Lower leg skin (tissue), 3 donors: Measurements from ENCODE around the gene MEPCE.

Experiments
- POLR2A ChIP-seq, 2 donors: fragments of 450-650 bp; IDR thresholded peaks; one replicate each; pipeline ENCODE4 v1.6.1; 2016 to 2017; ENCODE audit warnings: antibody characterized with exemption in 2 of 2, mild to moderate bottlenecking in 1 of 2, moderate library complexity in 1 of 2
- TF ChIP-seq, protein P1 (sequence below), 3 donors: fragments of 450-650 bp; IDR thresholded peaks; one replicate each; pipeline ENCODE4 v1.5.1; 2016; ENCODE audit warnings: antibody characterized with exemption in 3 of 3, mild to moderate bottlenecking in 3 of 3, moderate library complexity in 2 of 3

GRCh38 chr7:100483090-100483721 is 53.6 kb downstream of the MEPCE start:
- TF ChIP-seq POLR2A (IDR thresholded peaks at IDR 0.05): no peak
- TF ChIP-seq, protein P1, sequence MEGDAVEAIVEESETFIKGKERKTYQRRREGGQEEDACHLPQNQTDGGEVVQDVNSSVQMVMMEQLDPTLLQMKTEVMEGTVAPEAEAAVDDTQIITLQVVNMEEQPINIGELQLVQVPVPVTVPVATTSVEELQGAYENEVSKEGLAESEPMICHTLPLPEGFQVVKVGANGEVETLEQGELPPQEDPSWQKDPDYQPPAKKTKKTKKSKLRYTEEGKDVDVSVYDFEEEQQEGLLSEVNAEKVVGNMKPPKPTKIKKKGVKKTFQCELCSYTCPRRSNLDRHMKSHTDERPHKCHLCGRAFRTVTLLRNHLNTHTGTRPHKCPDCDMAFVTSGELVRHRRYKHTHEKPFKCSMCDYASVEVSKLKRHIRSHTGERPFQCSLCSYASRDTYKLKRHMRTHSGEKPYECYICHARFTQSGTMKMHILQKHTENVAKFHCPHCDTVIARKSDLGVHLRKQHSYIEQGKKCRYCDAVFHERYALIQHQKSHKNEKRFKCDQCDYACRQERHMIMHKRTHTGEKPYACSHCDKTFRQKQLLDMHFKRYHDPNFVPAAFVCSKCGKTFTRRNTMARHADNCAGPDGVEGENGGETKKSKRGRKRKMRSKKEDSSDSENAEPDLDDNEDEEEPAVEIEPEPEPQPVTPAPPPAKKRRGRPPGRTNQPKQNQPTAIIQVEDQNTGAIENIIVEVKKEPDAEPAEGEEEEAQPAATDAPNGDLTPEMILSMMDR (IDR thresholded peaks at IDR 0.05): peak in 1 of 3 donors; percentile 15
